ENCODE data around the gene ASIC2.

GRCh38 chr17:33091271-33091670 lies 201.8 kb downstream of the ASIC2 start:
- TF ChIP-seq CTCF (conservative IDR thresholded peaks at IDR 0.05) (no peak), EZH2 (IDR thresholded peaks at IDR 0.05; ENCODE audit: low read depth) (no peak)
